Measurements from ENCODE around the gene CTAG1B.
"Not testable (repeated sequence)": the region's sequence is repeated elsewhere in the genome, so short reads cannot be mapped to it uniquely, and the experiment has no call there.

Gene CTAG1B

GRCh38 chrX:154619182-154619581 lies at the start of gene CTAG1B:
TSS of gene CTAG1B (minus strand) at chrX:154619282. CDS start at chrX:154619218, 64 bp downstream.
- not testable (repeated sequence) for DNase-seq

- no peak for DNase-seq
Measured at GRCh38 chrX:154661899-154662298, 42.8 kb upstream of the CTAG1B start.

DNA sequence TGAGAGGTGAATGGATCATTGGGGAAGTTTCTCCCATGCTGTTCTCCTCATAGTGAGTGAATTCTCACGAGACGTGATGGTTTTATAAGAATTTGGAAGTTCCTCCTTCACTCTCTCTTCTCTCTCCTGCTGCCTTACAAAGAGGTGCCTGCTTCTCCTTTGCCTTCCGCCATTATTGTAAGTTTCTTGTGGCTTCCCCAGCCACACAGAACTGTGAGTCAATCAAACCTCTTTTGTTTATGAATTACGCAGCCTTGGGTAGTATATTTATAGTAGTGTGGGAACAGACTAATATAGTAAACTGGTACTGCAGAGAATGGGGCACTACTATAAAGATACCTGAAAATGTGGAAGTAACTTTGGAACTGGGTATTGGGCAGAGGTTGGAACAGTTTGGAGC lies 42.1 kb upstream of the CTAG1B start:
- DNase-seq, result no peak

DNA sequence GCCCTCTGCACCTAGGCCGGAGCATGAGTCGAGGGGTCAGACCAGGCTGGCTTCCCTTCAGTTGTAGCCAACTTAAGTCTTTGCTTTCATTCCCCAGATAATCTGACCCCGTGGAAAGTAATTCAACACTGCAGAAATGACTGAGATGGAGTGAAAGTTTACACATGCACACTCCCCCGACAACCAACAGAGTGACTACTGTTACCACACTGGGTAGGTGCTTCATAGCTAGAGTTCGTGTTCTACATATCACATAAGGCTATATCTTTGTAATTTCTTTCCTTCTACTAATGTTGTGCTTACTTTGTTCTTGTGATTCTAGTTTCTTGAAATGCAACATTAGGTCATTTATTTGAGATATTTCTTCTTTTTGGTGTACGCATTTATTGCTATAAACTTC lies 41.5 kb upstream of the CTAG1B start:
- DNase-seq, result no peak

DNA sequence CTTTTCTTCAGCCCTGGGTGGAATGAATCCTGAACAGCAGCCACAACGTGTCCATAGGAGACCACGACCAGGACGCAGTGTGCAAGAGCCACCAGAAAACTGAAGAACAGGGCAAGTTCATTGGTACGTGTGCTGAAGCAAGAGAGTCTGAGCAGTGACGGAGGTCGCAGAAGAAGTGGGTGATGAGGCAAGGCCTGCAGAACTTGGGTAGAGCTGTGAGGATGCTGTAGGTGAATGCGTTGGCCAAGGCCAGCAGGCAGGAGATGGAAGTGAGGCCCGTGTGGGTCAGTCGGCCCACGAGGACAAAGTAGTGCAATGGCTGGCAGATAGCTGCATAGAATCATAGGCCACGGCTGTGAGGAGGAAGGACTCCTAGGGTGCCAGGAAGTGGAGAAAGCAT lies 39.9 kb upstream of the CTAG1B start:
- DNase-seq, result no peak

DNA sequence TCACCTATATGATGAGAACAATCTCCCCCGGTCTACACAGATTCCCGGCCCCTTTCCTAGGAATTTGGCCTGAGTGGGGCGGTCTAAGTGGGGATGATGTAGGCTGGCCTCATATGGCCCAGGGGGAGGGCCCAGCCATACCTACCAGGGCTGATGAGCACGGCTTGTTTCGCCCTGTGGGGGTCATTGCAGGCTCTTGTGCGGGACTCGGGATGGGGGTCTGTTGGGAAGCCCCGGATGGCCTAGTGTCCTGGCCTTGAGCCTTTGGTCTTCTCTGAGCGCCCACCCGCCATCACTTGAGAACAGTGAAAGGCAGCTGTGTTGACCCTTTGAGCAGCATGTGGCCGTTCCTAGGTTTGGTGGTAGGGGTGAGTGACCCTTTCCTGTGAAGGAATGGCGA lies 39.1 kb upstream of the CTAG1B start:
- DNase-seq, result no peak

DNA sequence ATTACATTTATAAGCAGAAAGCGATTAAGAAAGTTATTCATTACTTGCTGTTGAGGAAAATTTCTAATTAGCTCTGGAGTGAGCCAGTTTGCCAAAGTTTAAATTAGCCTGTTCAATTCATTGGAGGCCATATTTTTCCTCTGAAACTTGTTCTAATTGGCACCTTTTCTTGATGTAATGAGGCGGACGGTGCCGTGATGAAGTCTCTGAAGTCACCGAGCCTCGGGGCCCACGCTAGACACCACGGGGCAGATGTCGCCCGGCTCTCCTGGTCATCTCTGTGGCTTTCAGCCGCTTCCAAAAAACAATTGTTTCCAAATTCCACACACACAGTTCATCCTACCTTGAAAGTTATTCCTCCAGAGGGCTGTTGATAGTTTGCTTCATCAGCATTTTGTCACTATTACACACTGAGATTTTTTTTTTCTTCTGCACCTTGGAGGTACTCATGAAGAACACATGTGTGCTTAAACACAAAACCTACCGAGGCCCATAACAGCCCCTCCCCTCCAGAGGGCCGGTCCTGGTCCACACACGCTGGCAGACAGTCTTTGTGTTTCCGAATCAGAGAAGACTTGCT lies 38.2 kb upstream of the CTAG1B start:
- no peak for DNase-seq

- no peak for DNase-seq
Measured at GRCh38 chrX:154655786-154656185, 36.7 kb upstream of the CTAG1B start.

- no peak for DNase-seq
Measured at GRCh38 chrX:154655346-154655745, 36.3 kb upstream of the CTAG1B start.

DNA sequence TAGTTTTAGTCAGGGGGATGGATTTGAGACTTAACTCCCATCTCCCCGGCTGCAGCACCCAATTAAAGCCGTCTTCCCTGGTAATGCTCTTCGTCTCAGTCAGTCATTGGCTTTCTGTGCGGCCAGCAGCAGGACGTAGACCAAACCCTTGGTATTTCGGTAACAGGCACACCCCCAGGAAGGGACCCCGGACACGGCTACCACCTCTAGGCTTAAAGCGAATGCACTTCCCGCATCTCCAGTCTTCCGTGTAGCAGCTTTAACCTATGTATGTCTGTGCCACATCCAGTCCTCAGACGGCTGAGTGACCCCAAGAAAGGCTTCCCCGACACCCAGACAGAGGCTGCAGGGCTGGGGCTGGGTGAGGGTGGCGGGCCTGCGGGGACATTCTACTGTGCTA lies 35.8 kb upstream of the CTAG1B start:
- no peak for DNase-seq

GRCh38 chrX:154654372-154654771 lies 35.3 kb upstream of the CTAG1B start:
- no peak for DNase-seq

- DNase-seq, result not testable (repeated sequence)
Measured at GRCh38 chrX:154653413-154653812, 34.3 kb upstream of the CTAG1B start, which contains the start of gene CTAG2. TSS of gene CTAG2 (minus strand) at chrX:154653579. CDS start at chrX:154653515, 64 bp downstream.

GRCh38 chrX:154653048-154653401 lies 33.9 kb upstream of the CTAG1B start:
- no peak for DNase-seq

GRCh38 chrX:154652311-154653047 lies 33.4 kb upstream of the CTAG1B start:
- no peak for DNase-seq

DNA sequence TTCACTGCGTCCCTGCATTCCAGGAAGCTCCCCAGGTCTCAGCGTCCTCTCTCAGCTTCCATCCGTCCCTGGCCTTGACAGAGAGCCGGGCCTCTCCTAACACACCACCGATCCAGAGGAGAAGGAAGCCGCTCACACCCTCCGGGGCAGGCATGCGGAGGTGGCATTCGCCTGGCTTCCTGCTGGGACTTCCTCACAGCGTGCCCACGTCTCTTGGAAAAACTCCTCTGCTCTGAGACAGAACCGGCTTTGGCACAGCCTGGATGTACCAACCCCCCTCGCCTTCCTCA lies 31.1 kb upstream of the CTAG1B start:
- no peak for DNase-seq

- no peak for DNase-seq
Measured at GRCh38 chrX:154649503-154650220, 30.6 kb upstream of the CTAG1B start.

DNA sequence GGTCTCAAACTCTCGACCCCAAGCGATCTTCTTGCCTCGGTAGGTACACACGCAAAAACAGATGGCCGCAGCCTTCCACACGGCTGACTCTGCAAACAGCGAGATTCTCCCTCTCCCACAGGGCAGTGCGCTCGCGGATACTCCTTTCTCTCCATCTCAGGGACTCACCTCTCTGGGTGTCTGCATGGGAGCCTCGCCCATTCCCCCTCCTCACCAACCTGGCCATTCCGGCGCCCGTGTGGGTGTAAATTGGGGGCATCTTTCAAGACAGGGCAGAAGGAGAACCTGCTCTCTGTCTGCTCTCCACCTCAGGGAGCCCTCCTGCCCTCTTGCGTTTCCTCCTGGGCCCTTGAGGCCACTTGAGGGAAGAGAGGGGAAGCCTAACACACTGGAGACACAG lies 29.8 kb upstream of the CTAG1B start:
- DNase-seq, result no peak

DNA sequence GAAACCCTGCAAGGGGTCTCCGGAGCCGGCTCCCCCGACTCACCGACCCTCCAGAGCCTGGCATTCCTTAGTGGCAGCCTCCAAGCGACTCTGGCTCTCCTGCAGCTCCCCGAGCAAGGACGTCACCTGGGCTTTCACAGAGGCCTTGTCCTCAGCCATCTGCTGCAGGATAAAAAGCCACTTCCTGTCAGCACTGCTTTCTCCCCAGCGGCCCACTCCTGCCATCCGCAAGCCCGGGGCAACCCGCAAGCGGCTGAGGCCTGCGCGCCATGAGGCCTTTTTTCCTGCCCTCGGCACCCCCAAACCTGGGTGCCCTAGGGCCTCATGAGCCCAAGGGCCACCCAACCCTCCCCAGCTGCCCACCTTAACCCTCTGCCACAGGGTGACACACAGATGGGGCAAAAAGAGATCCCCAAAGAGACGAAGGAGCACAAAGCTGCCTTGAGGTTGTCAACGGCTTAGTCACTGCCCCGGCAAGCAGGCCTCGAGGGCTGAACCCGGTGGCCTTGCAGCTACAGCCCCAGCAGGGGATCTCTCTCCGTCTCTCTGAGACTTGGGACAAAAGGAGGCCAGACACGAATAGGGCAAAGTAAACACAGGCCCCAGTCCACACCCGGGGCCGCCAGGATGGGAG lies 26.8 kb upstream of the CTAG1B start:
- not testable (repeated sequence) for DNase-seq

DNA sequence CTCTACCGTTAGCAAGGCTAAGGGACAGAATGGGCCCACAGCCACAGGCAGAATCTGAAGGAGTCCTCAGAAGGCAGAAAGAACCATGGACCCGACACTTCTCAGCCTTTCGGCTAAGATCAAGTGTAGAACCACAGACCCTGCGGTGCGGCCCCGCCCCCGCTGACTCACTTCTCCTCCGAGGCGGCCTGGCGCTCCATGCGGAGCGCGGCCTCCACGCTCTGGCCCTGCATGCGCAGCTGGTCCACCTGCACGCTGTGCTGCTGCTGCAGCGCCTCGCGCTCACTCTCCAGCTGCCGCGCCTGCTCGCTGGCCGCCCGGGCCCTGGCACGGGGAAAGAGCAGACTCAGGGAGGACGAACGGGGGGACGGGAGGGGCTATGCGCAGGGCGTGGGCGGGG lies 24.6 kb upstream of the CTAG1B start:
- DNase-seq, result not testable (repeated sequence)

- not testable (repeated sequence) for DNase-seq
Measured at GRCh38 chrX:154641740-154642139, 22.7 kb upstream of the CTAG1B start.

DNA sequence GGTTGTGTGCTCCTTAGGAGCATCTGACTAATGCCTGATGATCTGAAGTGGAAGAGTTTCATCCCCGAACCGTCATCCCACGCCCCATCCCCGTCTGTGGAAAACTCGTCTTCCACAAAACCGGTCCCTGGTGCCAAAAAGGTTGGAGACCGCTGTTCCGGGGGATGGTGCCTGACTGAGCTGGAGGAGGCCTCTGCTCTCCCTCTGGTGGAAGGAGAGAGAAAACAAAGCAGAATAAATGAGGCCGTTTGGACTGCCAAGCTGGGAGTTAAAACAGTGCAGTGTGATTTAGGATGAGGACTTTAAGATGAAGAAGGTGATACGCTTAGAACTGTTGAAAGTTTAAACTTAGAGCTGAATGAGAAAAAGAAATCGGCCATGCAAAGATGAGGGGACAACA lies 14.6 kb upstream of the CTAG1B start:
- not testable (repeated sequence) for DNase-seq

DNA sequence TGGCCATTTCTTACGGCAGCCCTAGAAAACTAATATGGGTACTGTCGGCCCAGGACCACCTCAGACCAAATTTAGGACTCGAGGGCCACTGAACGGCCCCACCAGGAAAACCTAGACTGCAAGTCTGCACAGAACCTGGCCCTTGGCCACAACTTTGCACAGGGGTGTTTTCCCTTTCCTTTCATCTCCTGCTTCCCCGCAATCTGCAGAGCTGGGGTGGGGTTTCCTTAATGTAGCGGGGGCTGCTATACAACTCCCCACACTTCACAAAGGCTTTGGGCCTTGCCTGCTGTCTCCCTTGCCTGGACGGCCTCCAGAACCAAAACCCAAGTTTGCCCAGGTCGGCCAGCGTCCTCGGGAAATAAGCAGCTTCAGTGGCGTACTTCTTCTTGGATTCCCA lies 11.9 kb upstream of the CTAG1B start:
- not testable (repeated sequence) for DNase-seq

GRCh38 chrX:154628960-154629359 lies 9.9 kb upstream of the CTAG1B start:
- DNase-seq, result not testable (repeated sequence)

All from SHP77 (cell line).